ENCODE results near the gene UBR4.

UBR4 gene

GRCh38 chr1:19034721-19035120 is 175.3 kb downstream of the UBR4 start:
- in situ Hi-C loops (cut with HindIII; ENCODE audit: low sequenced_read_pairs): no loop called here
- TF ChIP-seq CTCF (IDR thresholded peaks at IDR 0.05; ENCODE audit: low read depth, low read length, missing control alignments): no peak
- no peak overlapping the region for H3K4me3 ChIP-seq (ENCODE audit: low read depth, low read length)
- DNase-seq (ENCODE audit: low read depth): no peak

- no peak overlapping the region for H3K4me3 ChIP-seq (ENCODE audit: low read depth, low read length)
Measured at GRCh38 chr1:19033926-19034680, 176.0 kb downstream of the UBR4 start.

GRCh38 chr1:19033515-19033839 is 176.6 kb downstream of the UBR4 start:
- DNase-seq (ENCODE audit: low read depth): no peak
- in situ Hi-C loops (cut with HindIII; ENCODE audit: low sequenced_read_pairs): no loop called here
- no peak overlapping the region for H3K4me3 ChIP-seq (ENCODE audit: low read depth, low read length)
- no peak for TF ChIP-seq CTCF (IDR thresholded peaks at IDR 0.05; ENCODE audit: low read depth, low read length, missing control alignments)

More at GRCh38 chr1:19033926-19034680, 176.0 kb downstream of the UBR4 start:
- TF ChIP-seq CTCF (IDR thresholded peaks at IDR 0.05; ENCODE audit: low read depth, low read length, missing control alignments): no peak
- in situ Hi-C loops (cut with HindIII; ENCODE audit: low sequenced_read_pairs): no loop called here
- DNase-seq (ENCODE audit: low read depth): no peak

- no peak overlapping the region for H3K4me3 ChIP-seq (ENCODE audit: low read depth, low read length)
- TF ChIP-seq CTCF (IDR thresholded peaks at IDR 0.05; ENCODE audit: low read depth, low read length, missing control alignments): no peak
- in situ Hi-C loops (cut with HindIII; ENCODE audit: low sequenced_read_pairs): no loop called here
- no peak for DNase-seq (ENCODE audit: low read depth)
Measured at GRCh38 chr1:19032701-19033514, 177.2 kb downstream of the UBR4 start.

- TF ChIP-seq CTCF (IDR thresholded peaks at IDR 0.05; ENCODE audit: low read depth, low read length, missing control alignments): no peak
- H3K4me3 ChIP-seq (ENCODE audit: low read depth, low read length): no peak overlapping the region
- in situ Hi-C loops (cut with HindIII; ENCODE audit: low sequenced_read_pairs): no loop called here
- no peak for DNase-seq (ENCODE audit: low read depth)
Measured at GRCh38 chr1:19032413-19032695, 177.7 kb downstream of the UBR4 start.

GRCh38 chr1:19029191-19030085 is 180.6 kb downstream of the UBR4 start:
- H3K4me3 ChIP-seq (ENCODE audit: low read depth, low read length): no peak overlapping the region
- no peak for TF ChIP-seq CTCF (IDR thresholded peaks at IDR 0.05; ENCODE audit: low read depth, low read length, missing control alignments)
- in situ Hi-C loops (cut with HindIII; ENCODE audit: low sequenced_read_pairs): no loop called here
- DNase-seq (ENCODE audit: low read depth): no peak
